Erythroblast (primary cell): ENCODE data around the gene DAPK2.

Experiments
- GATA1 ChIP-seq: IDR thresholded peaks from 2 replicates; pipeline ENCODE4 v1.6.1; 2011; ENCODE audit warnings: low read depth, mild to moderate bottlenecking, control low read depth, low read length, moderate library complexity
- POLR2A ChIP-seq: IDR thresholded peaks from 2 replicates; pipeline ENCODE4 v1.6.1; 2011; ENCODE audit warnings: mild to moderate bottlenecking, low read length

DNA sequence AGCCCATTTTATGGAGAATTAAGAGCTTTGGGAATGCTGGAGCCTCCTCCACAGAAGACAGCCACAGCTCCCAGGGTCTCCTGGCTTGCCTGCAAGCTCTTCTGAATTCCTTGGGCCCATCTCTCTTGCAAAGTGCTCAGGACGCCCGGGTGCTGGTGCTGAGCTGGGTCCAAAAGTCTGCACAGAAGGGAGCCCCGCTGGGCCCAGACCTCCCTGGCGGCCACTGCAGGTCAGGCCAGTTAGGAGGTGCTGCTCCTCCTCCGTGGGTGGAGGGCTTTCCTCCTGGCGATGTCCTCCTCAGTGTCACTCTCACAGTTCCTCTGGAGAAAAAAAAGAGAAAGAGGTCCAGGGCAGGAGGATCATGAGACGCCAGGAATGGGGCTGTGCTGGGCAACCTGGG lies 138.0 kb downstream of the DAPK2 start:
- TF ChIP-seq POLR2A = no peak
- no peak for TF ChIP-seq GATA1
